SK-N-MC (cell line): Measurements from ENCODE around the gene RBM20.

Source experiments
- DNase-seq: peaks from one replicate; pipeline ENCODE4 v3.0.0-alpha.2; 2011; ENCODE audit warnings: low read depth, low spot score
- H3K27ac ChIP-seq: fragments of 200-600 bp; sonication (generic); 2 replicates; pipeline ENCODE4 v1.5.1; 2016; ENCODE audit warnings: mixed run types
- H3K36me3 ChIP-seq: fragments of 200-600 bp; sonication (generic); 2 replicates; pipeline ENCODE4 v1.6.1; 2017; ENCODE audit warnings: antibody characterized with exemption, low read length, mixed read lengths; ENCODE audit not compliant: insufficient read depth
- H3K4me3 ChIP-seq: fragments of 200-600 bp; sonication (generic); 2 replicates; pipeline ENCODE4 v1.5.1; 2016
- H3K9ac ChIP-seq: fragments of 200-600 bp; sonication (generic); 2 replicates; pipeline ENCODE4 v1.8.0; 2017; ENCODE audit warnings: mixed run types, mixed read lengths; ENCODE audit not compliant: insufficient read length
- H3K9me3 ChIP-seq: fragments of 200-600 bp; sonication (generic); 2 replicates; pipeline ENCODE4 v1.6.1; 2017; ENCODE audit warnings: low read depth, mild to moderate bottlenecking, antibody characterized with exemption, low read length, moderate library complexity, mixed read lengths
- EZH2 ChIP-seq: fragments of 200-600 bp; sonication (generic); IDR thresholded peaks from one replicate; pipeline ENCODE4 v1.6.1; 2017; ENCODE audit warnings: antibody characterized with exemption
- FOXP2 ChIP-seq: optimal IDR thresholded peaks from 2 replicates; pipeline ENCODE3; 2011; ENCODE audit warnings: mild to moderate bottlenecking, moderate library complexity; ENCODE audit not compliant: insufficient read depth; ENCODE audit errors: extremely low read length, control extremely low read depth
- POLR2AphosphoS5 ChIP-seq: IDR thresholded peaks from 2 replicates; pipeline ENCODE4 v1.6.1; 2012; ENCODE audit warnings: mild to moderate bottlenecking, low read depth, low read length, borderline replicate concordance

The RBM20 gene

GRCh38 chr10:110612629-110613028 is 31.5 kb upstream of the RBM20 start:
- Histone ChIP-seq H3K27ac (no peak overlapping the region), H3K9me3 (no peaks in the 10 kb centered on the region), H3K4me3 (no peak overlapping the region), H3K36me3 (no peaks in the 10 kb centered on the region), H3K9ac (no peak overlapping the region)
- no peak for TF ChIP-seq POLR2AphosphoS5
- no peak for TF ChIP-seq FOXP2
- TF ChIP-seq EZH2, result no peak
- no peak for DNase-seq

- no peak overlapping the region for H3K9ac ChIP-seq
- DNase-seq, result no peak
- no peaks in the 10 kb centered on the region for H3K36me3 ChIP-seq
- H3K4me3 ChIP-seq, result no peak overlapping the region
- H3K9me3 ChIP-seq, result no peaks in the 10 kb centered on the region
- TF ChIP-seq POLR2AphosphoS5, result no peak
- no peak for TF ChIP-seq FOXP2
- H3K27ac ChIP-seq, result no peak overlapping the region
Observed at GRCh38 chr10:110613341-110613995, 30.7 kb upstream of the RBM20 start.

- no peak for TF ChIP-seq FOXP2
- no peak for TF ChIP-seq EZH2
- no peak for TF ChIP-seq POLR2AphosphoS5
- no peaks in the 10 kb centered on the region for H3K9me3 ChIP-seq
- no peak overlapping the region for H3K9ac ChIP-seq
- H3K4me3 ChIP-seq, result no peak overlapping the region
- H3K27ac ChIP-seq, result no peak overlapping the region
- H3K36me3 ChIP-seq, result no peaks in the 10 kb centered on the region
- no peak for DNase-seq
Observed at GRCh38 chr10:110613996-110614495, 30.1 kb upstream of the RBM20 start.

- Histone ChIP-seq H3K36me3 (no peaks in the 10 kb centered on the region), H3K27ac (no peak overlapping the region), H3K9ac (no peak overlapping the region), H3K9me3 (no peaks in the 10 kb centered on the region), H3K4me3 (no peak overlapping the region)
- DNase-seq, result no peak
- TF ChIP-seq POLR2AphosphoS5 (no peak), FOXP2 (no peak), EZH2 (no peak)
Observed at GRCh38 chr10:110615057-110615747, 28.9 kb upstream of the RBM20 start.

- no peak overlapping the region for H3K9ac ChIP-seq
- H3K4me3 ChIP-seq, result no peak overlapping the region
- no peak for TF ChIP-seq POLR2AphosphoS5
- no peak for TF ChIP-seq FOXP2
- no peak for TF ChIP-seq EZH2
- no peaks in the 10 kb centered on the region for H3K36me3 ChIP-seq
- no peak for DNase-seq
- H3K27ac ChIP-seq, result no peak overlapping the region
- no peaks in the 10 kb centered on the region for H3K9me3 ChIP-seq
Observed at GRCh38 chr10:110616493-110617033, 27.6 kb upstream of the RBM20 start.

GRCh38 chr10:110617425-110618229 is 26.5 kb upstream of the RBM20 start:
- Histone ChIP-seq H3K4me3 (no peak overlapping the region), H3K9me3 (no peaks in the 10 kb centered on the region), H3K27ac (no peak overlapping the region), H3K36me3 (no peaks in the 10 kb centered on the region), H3K9ac (no peak overlapping the region)
- DNase-seq, result no peak
- no peak for TF ChIP-seq EZH2
- TF ChIP-seq POLR2AphosphoS5, result no peak
- TF ChIP-seq FOXP2, result no peak

GRCh38 chr10:110618230-110618610 is 25.9 kb upstream of the RBM20 start:
- no peaks in the 10 kb centered on the region for H3K9me3 ChIP-seq
- DNase-seq, result no peak
- no peak overlapping the region for H3K4me3 ChIP-seq
- no peak for TF ChIP-seq FOXP2
- TF ChIP-seq EZH2, result no peak
- TF ChIP-seq POLR2AphosphoS5, result no peak
- no peaks in the 10 kb centered on the region for H3K36me3 ChIP-seq
- no peak overlapping the region for H3K9ac ChIP-seq
- no peak overlapping the region for H3K27ac ChIP-seq

- TF ChIP-seq FOXP2 (no peak), EZH2 (no peak), POLR2AphosphoS5 (no peak)
- no peak overlapping the region for H3K4me3 ChIP-seq
- no peaks in the 10 kb centered on the region for H3K36me3 ChIP-seq
- H3K27ac ChIP-seq, result no peak overlapping the region
- no peak overlapping the region for H3K9ac ChIP-seq
- no peaks in the 10 kb centered on the region for H3K9me3 ChIP-seq
- no peak for DNase-seq
Observed at GRCh38 chr10:110619514-110620397, 24.4 kb upstream of the RBM20 start.
